IPS-NIHi11 (cell line): ENCODE data around the gene CCNF.
"Not testable (repeated sequence)": the region's sequence is repeated elsewhere in the genome, so short reads cannot be mapped to it uniquely, and the experiment has no call there.

Source experiments
- DNase-seq: peaks from one replicate; pipeline ENCODE4 v3.0.0; 2012; ENCODE audit warnings: mixed read lengths, low spot score

The CCNF gene

GRCh38 chr16:2429034-2429770 is at the start of gene CCNF:
CCNF (plus strand) TSS chr16:2429447; CDS start chr16:2429482, 35 bp downstream.
- peak; percentile 99 for DNase-seq

GRCh38 chr16:2383501-2383900 is 45.7 kb upstream of the CCNF start:
- DNase-seq: no peak

GRCh38 chr16:2384426-2384825 is 44.8 kb upstream of the CCNF start:
- no peak for DNase-seq

GRCh38 chr16:2385190-2385836 is 43.9 kb upstream of the CCNF start:
- DNase-seq: peak; percentile 24

- not testable (repeated sequence) for DNase-seq
Measured at GRCh38 chr16:2385982-2386381, 43.3 kb upstream of the CCNF start.

- DNase-seq: peak; percentile 69
Measured at GRCh38 chr16:2386990-2387389, 42.3 kb upstream of the CCNF start.

GRCh38 chr16:2388139-2388874 is 40.9 kb upstream of the CCNF start:
- no peak for DNase-seq

GRCh38 chr16:2388875-2389433 is 40.3 kb upstream of the CCNF start:
- no peak for DNase-seq

GRCh38 chr16:2392025-2392424 is 37.2 kb upstream of the CCNF start:
- no peak for DNase-seq

GRCh38 chr16:2398520-2398919 is 30.7 kb upstream of the CCNF start:
- DNase-seq: no peak

GRCh38 chr16:2404099-2404498 is 25.1 kb upstream of the CCNF start:
- no peak for DNase-seq

GRCh38 chr16:2415085-2415484 is 14.2 kb upstream of the CCNF start:
- DNase-seq: no peak

- no peak for DNase-seq
Measured at GRCh38 chr16:2420035-2420434, 9.2 kb upstream of the CCNF start.

GRCh38 chr16:2422123-2422867 is 7.0 kb upstream of the CCNF start:
- no peak for DNase-seq

GRCh38 chr16:2424061-2425007 is 4.9 kb upstream of the CCNF start:
- no peak for DNase-seq

GRCh38 chr16:2425008-2425518 is 4.2 kb upstream of the CCNF start:
- DNase-seq: no peak

GRCh38 chr16:2425825-2426430 is 3.3 kb upstream of the CCNF start:
- DNase-seq: no peak

- no peak for DNase-seq
Measured at GRCh38 chr16:2426941-2427361, 2.3 kb upstream of the CCNF start.

- no peak for DNase-seq
Measured at GRCh38 chr16:2427526-2427925, 1.7 kb upstream of the CCNF start.
